Mammary epithelial cell (primary cell): ENCODE results near the gene CDH24.

Source experiments
- CTCF ChIP-seq, 2 donors: IDR thresholded peaks in 1 of 2; conservative IDR thresholded peaks in 1 of 2; 2 replicates each; pipeline ENCODE4 v1.5.1; 2011 to 2012; ENCODE audit warnings: inconsistent platforms in 2 of 2, low read length in 2 of 2, mild to moderate bottlenecking in 2 of 2, control low read depth in 1 of 2, low read depth in 1 of 2; ENCODE audit not compliant: insufficient read depth in 1 of 2; ENCODE audit errors: extremely low read depth in 1 of 2
- EZH2 ChIP-seq: IDR thresholded peaks from 2 replicates; pipeline ENCODE4 v1.6.1; 2012; ENCODE audit warnings: low read length, inconsistent platforms, borderline replicate concordance

GRCh38 chr14:23091294-23092225 lies 34.2 kb upstream of the CDH24 start:
- TF ChIP-seq EZH2, result no peak
- no peak for TF ChIP-seq CTCF (conservative IDR thresholded peaks at IDR 0.05 in 1 of 2, IDR thresholded peaks at IDR 0.05 in 1 of 2; ENCODE audit: extremely low read depth in 1 of 2, insufficient read depth in 1 of 2, low read depth in 1 of 2, low read length in 2 of 2)
